Measurements from ENCODE around the gene RNF103. TPM values are rescaled to one million over a fixed set of nuclear protein-coding genes. Genes with fewer than 3 reads are reported as not detected.

The RNF103 gene
- total and polyA plus RNA-seq, 2 of the 13 experiments (the other 11 are each of a cell fraction or from before 2014, with no cell fraction given): 19.8 to 21.1 TPM

DNA sequence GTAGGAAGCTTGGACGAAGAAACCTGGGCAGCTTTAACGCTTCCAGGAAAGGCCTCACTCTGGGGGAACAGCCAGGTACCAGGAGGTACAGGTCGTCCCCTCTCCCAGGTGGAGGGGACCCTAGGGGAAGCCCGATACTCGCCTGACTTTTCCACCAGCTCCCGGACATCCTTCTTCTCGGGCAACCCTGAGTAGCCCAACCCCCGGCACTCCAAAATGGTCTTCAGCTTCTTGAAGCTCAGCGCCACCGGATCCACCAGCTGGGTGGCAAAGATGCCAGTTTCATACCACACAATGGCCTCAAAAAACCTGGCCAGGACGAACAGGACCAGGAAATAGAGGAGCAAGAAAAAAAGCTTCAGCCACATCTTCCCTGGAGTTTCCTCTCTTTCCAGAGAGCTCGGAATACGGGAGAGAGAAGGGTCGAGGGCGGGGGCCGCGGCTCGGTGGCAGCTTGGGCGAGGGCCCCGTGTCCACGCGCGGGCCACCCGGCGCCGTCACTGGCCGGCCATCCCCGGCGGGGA, 1.1 kb downstream of the RNF103 start (continued):
- TF ChIP-seq, protein P1, sequence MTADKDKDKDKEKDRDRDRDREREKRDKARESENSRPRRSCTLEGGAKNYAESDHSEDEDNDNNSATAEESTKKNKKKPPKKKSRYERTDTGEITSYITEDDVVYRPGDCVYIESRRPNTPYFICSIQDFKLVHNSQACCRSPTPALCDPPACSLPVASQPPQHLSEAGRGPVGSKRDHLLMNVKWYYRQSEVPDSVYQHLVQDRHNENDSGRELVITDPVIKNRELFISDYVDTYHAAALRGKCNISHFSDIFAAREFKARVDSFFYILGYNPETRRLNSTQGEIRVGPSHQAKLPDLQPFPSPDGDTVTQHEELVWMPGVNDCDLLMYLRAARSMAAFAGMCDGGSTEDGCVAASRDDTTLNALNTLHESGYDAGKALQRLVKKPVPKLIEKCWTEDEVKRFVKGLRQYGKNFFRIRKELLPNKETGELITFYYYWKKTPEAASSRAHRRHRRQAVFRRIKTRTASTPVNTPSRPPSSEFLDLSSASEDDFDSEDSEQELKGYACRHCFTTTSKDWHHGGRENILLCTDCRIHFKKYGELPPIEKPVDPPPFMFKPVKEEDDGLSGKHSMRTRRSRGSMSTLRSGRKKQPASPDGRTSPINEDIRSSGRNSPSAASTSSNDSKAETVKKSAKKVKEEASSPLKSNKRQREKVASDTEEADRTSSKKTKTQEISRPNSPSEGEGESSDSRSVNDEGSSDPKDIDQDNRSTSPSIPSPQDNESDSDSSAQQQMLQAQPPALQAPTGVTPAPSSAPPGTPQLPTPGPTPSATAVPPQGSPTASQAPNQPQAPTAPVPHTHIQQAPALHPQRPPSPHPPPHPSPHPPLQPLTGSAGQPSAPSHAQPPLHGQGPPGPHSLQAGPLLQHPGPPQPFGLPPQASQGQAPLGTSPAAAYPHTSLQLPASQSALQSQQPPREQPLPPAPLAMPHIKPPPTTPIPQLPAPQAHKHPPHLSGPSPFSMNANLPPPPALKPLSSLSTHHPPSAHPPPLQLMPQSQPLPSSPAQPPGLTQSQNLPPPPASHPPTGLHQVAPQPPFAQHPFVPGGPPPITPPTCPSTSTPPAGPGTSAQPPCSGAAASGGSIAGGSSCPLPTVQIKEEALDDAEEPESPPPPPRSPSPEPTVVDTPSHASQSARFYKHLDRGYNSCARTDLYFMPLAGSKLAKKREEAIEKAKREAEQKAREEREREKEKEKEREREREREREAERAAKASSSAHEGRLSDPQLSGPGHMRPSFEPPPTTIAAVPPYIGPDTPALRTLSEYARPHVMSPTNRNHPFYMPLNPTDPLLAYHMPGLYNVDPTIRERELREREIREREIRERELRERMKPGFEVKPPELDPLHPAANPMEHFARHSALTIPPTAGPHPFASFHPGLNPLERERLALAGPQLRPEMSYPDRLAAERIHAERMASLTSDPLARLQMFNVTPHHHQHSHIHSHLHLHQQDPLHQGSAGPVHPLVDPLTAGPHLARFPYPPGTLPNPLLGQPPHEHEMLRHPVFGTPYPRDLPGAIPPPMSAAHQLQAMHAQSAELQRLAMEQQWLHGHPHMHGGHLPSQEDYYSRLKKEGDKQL (CRISPR knock-in tag; IDR thresholded peaks at IDR 0.05; ENCODE audit: low read depth): no peak
- TF ChIP-seq ZNF792 (CRISPR knock-in tag; IDR thresholded peaks at IDR 0.05) (no peak), MXI1 (IDR thresholded peaks at IDR 0.05; ENCODE audit: borderline replicate concordance, low read depth, low read length) (peak; percentile 27; the same call in 1 of the 3 replicates), GLI4 (CRISPR knock-in tag; IDR thresholded peaks at IDR 0.05; ENCODE audit: borderline replicate concordance) (peak; percentile 82; the same call in 1 of the 2 replicates), SCMH1 (CRISPR knock-in tag; IDR thresholded peaks at IDR 0.05; ENCODE audit: borderline replicate concordance) (no peak), ARNTL (CRISPR knock-in tag; IDR thresholded peaks at IDR 0.05) (no peak), IRX3 (CRISPR knock-in tag; IDR thresholded peaks at IDR 0.05; ENCODE audit: borderline replicate concordance, low read depth) (no peak), MXD4 (CRISPR knock-in tag; IDR thresholded peaks at IDR 0.05) (0 out of 2 replicates have a peak, but pooled peaks have one; percentile 29), ZNF75D (CRISPR knock-in tag; IDR thresholded peaks at IDR 0.05; ENCODE audit: borderline replicate concordance) (no peak), EEA1 (CRISPR knock-in tag; IDR thresholded peaks at IDR 0.05; ENCODE audit: borderline replicate concordance) (peak; percentile 32; the same call in 1 of the 2 replicates), NFKB2 (CRISPR knock-in tag; IDR thresholded peaks at IDR 0.05; ENCODE audit: borderline replicate concordance) (0 out of 2 replicates have a peak, but pooled peaks have one; percentile 5)
- TF ChIP-seq, protein P2, sequence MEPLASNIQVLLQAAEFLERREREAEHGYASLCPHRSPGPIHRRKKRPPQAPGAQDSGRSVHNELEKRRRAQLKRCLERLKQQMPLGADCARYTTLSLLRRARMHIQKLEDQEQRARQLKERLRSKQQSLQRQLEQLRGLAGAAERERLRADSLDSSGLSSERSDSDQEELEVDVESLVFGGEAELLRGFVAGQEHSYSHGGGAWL (CRISPR knock-in tag; IDR thresholded peaks at IDR 0.05): 0 out of 2 replicates have a peak, but pooled peaks have one; percentile 55
- TF ChIP-seq, protein P3, sequence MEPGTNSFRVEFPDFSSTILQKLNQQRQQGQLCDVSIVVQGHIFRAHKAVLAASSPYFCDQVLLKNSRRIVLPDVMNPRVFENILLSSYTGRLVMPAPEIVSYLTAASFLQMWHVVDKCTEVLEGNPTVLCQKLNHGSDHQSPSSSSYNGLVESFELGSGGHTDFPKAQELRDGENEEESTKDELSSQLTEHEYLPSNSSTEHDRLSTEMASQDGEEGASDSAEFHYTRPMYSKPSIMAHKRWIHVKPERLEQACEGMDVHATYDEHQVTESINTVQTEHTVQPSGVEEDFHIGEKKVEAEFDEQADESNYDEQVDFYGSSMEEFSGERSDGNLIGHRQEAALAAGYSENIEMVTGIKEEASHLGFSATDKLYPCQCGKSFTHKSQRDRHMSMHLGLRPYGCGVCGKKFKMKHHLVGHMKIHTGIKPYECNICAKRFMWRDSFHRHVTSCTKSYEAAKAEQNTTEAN (CRISPR knock-in tag; conservative IDR thresholded peaks at IDR 0.05): 0 out of 2 replicates have a peak, but pooled peaks have one; percentile 24
- TF ChIP-seq, protein P4, sequence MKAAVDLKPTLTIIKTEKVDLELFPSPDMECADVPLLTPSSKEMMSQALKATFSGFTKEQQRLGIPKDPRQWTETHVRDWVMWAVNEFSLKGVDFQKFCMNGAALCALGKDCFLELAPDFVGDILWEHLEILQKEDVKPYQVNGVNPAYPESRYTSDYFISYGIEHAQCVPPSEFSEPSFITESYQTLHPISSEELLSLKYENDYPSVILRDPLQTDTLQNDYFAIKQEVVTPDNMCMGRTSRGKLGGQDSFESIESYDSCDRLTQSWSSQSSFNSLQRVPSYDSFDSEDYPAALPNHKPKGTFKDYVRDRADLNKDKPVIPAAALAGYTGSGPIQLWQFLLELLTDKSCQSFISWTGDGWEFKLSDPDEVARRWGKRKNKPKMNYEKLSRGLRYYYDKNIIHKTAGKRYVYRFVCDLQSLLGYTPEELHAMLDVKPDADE (CRISPR knock-in tag; IDR thresholded peaks at IDR 0.05): no peak
- TF ChIP-seq, protein P5, sequence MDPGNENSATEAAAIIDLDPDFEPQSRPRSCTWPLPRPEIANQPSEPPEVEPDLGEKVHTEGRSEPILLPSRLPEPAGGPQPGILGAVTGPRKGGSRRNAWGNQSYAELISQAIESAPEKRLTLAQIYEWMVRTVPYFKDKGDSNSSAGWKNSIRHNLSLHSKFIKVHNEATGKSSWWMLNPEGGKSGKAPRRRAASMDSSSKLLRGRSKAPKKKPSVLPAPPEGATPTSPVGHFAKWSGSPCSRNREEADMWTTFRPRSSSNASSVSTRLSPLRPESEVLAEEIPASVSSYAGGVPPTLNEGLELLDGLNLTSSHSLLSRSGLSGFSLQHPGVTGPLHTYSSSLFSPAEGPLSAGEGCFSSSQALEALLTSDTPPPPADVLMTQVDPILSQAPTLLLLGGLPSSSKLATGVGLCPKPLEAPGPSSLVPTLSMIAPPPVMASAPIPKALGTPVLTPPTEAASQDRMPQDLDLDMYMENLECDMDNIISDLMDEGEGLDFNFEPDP (CRISPR knock-in tag; conservative IDR thresholded peaks at IDR 0.05): no peak
- TF ChIP-seq, protein P6, sequence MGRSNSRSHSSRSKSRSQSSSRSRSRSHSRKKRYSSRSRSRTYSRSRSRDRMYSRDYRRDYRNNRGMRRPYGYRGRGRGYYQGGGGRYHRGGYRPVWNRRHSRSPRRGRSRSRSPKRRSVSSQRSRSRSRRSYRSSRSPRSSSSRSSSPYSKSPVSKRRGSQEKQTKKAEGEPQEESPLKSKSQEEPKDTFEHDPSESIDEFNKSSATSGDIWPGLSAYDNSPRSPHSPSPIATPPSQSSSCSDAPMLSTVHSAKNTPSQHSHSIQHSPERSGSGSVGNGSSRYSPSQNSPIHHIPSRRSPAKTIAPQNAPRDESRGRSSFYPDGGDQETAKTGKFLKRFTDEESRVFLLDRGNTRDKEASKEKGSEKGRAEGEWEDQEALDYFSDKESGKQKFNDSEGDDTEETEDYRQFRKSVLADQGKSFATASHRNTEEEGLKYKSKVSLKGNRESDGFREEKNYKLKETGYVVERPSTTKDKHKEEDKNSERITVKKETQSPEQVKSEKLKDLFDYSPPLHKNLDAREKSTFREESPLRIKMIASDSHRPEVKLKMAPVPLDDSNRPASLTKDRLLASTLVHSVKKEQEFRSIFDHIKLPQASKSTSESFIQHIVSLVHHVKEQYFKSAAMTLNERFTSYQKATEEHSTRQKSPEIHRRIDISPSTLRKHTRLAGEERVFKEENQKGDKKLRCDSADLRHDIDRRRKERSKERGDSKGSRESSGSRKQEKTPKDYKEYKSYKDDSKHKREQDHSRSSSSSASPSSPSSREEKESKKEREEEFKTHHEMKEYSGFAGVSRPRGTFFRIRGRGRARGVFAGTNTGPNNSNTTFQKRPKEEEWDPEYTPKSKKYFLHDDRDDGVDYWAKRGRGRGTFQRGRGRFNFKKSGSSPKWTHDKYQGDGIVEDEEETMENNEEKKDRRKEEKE (IDR thresholded peaks at IDR 0.05): no peak

All from HepG2 (cell line).